Activated T-helper 17 cell treated with anti-CD3 and anti-CD28 coated beads, Interleukin-2, amount 50 U/mL, for 72 hours (primary cell): ENCODE data around the gene TARP.
A peak's percentile ranks its signal among the peaks of the same experiment; 100 is the strongest.

ENCODE experiments used
- ATAC-seq: fragments of 150-1000 bp; cut with Tn5 transposase; replicated peaks from 2 replicates; pipeline ENCODE4 v1.10.0; 2021; ENCODE audit warnings: mild to moderate bottlenecking, moderate library complexity
- H3K27ac Mint-ChIP-seq: one replicate; pipeline ENCODE4 v1.8.0; 2022; ENCODE audit warnings: mixed read lengths
- H3K27me3 Mint-ChIP-seq: one replicate; pipeline ENCODE4 v1.8.0; 2022; ENCODE audit warnings: mixed read lengths
- H3K36me3 Mint-ChIP-seq: one replicate; pipeline ENCODE4 v1.8.0; 2022; ENCODE audit warnings: low read depth, mild to moderate bottlenecking, mixed read lengths
- H3K4me1 Mint-ChIP-seq: one replicate; pipeline ENCODE4 v1.8.0; 2022; ENCODE audit warnings: mixed read lengths
- H3K4me3 Mint-ChIP-seq: one replicate; pipeline ENCODE4 v1.8.0; 2022; ENCODE audit warnings: mild to moderate bottlenecking, mixed read lengths
- H3K9me3 Mint-ChIP-seq: one replicate; pipeline ENCODE4 v1.8.0; 2022; ENCODE audit warnings: mixed read lengths

Gene TARP

GRCh38 chr7:38273286-38273995 is at the start of gene TARP:
Gene TARP (minus strand): TSS chr7:38273636.
- no peak for ATAC-seq
- H3K36me3 Mint-ChIP-seq = no peaks in the 10 kb centered on the region
- H3K4me1 Mint-ChIP-seq = no peaks in the 10 kb centered on the region
- no peaks in the 10 kb centered on the region for H3K27me3 Mint-ChIP-seq
- H3K27ac Mint-ChIP-seq = no peak within 1 kb of the TSS
- no peak within 1 kb of the TSS for H3K4me3 Mint-ChIP-seq
- no peaks in the 10 kb centered on the region for H3K9me3 Mint-ChIP-seq

GRCh38 chr7:38323156-38323555 is 49.7 kb upstream of the TARP start:
- Mint-ChIP-seq H3K4me1 (no peaks in the 10 kb centered on the region), H3K27me3 (no peaks in the 10 kb centered on the region), H3K27ac (no peak overlapping the region), H3K36me3 (no peaks in the 10 kb centered on the region), H3K9me3 (no peaks in the 10 kb centered on the region), H3K4me3 (no peak overlapping the region)
- ATAC-seq = no peak

- ATAC-seq = no peak
- Mint-ChIP-seq H3K27me3 (no peaks in the 10 kb centered on the region), H3K9me3 (no peaks in the 10 kb centered on the region), H3K36me3 (no peaks in the 10 kb centered on the region), H3K27ac (no peak overlapping the region), H3K4me3 (no peak overlapping the region), H3K4me1 (no peaks in the 10 kb centered on the region)
Observed at GRCh38 chr7:38322461-38322860, 49.0 kb upstream of the TARP start.

GRCh38 chr7:38321967-38322366 is 48.5 kb upstream of the TARP start:
- Mint-ChIP-seq H3K9me3 (no peaks in the 10 kb centered on the region), H3K4me3 (no peak overlapping the region), H3K27ac (no peak overlapping the region), H3K36me3 (no peaks in the 10 kb centered on the region), H3K27me3 (no peaks in the 10 kb centered on the region), H3K4me1 (no peaks in the 10 kb centered on the region)
- ATAC-seq = no peak

GRCh38 chr7:38321515-38321944 is 48.1 kb upstream of the TARP start:
- H3K4me1 Mint-ChIP-seq = no peaks in the 10 kb centered on the region
- H3K9me3 Mint-ChIP-seq = no peaks in the 10 kb centered on the region
- H3K27me3 Mint-ChIP-seq = no peaks in the 10 kb centered on the region
- no peaks in the 10 kb centered on the region for H3K36me3 Mint-ChIP-seq
- H3K27ac Mint-ChIP-seq = no peak overlapping the region
- no peak overlapping the region for H3K4me3 Mint-ChIP-seq
- peak; percentile 42 for ATAC-seq

GRCh38 chr7:38321050-38321449 is 47.6 kb upstream of the TARP start:
- Mint-ChIP-seq H3K27ac (no peak overlapping the region), H3K4me3 (no peak overlapping the region), H3K36me3 (no peaks in the 10 kb centered on the region), H3K4me1 (no peaks in the 10 kb centered on the region), H3K9me3 (no peaks in the 10 kb centered on the region), H3K27me3 (no peaks in the 10 kb centered on the region)
- ATAC-seq = no peak

GRCh38 chr7:38319873-38320272 is 46.4 kb upstream of the TARP start:
- no peaks in the 10 kb centered on the region for H3K9me3 Mint-ChIP-seq
- H3K27me3 Mint-ChIP-seq = no peaks in the 10 kb centered on the region
- no peaks in the 10 kb centered on the region for H3K36me3 Mint-ChIP-seq
- H3K4me3 Mint-ChIP-seq = peak overlapping the region; percentile 22
- H3K4me1 Mint-ChIP-seq = no peaks in the 10 kb centered on the region
- ATAC-seq = no peak
- H3K27ac Mint-ChIP-seq = no peak overlapping the region

- H3K27me3 Mint-ChIP-seq = no peaks in the 10 kb centered on the region
- peak overlapping the region; percentile 40 for H3K4me3 Mint-ChIP-seq
- peak overlapping the region; percentile 9 for H3K27ac Mint-ChIP-seq
- H3K4me1 Mint-ChIP-seq = no peaks in the 10 kb centered on the region
- H3K36me3 Mint-ChIP-seq = no peaks in the 10 kb centered on the region
- peak; percentile 47 for ATAC-seq
- H3K9me3 Mint-ChIP-seq = no peaks in the 10 kb centered on the region
Observed at GRCh38 chr7:38318803-38319416, 45.5 kb upstream of the TARP start.

GRCh38 chr7:38318241-38318640 is 44.8 kb upstream of the TARP start:
- H3K27ac Mint-ChIP-seq = no peak overlapping the region
- no peaks in the 10 kb centered on the region for H3K36me3 Mint-ChIP-seq
- H3K27me3 Mint-ChIP-seq = no peaks in the 10 kb centered on the region
- H3K4me3 Mint-ChIP-seq = peak overlapping the region; percentile 40
- ATAC-seq = no peak
- H3K4me1 Mint-ChIP-seq = no peaks in the 10 kb centered on the region
- no peaks in the 10 kb centered on the region for H3K9me3 Mint-ChIP-seq

- H3K27ac Mint-ChIP-seq = no peak overlapping the region
- H3K4me1 Mint-ChIP-seq = no peaks in the 10 kb centered on the region
- H3K27me3 Mint-ChIP-seq = no peaks in the 10 kb centered on the region
- peak; percentile 14 for ATAC-seq
- H3K4me3 Mint-ChIP-seq = peak overlapping the region; percentile 40
- H3K9me3 Mint-ChIP-seq = no peaks in the 10 kb centered on the region
- no peaks in the 10 kb centered on the region for H3K36me3 Mint-ChIP-seq
Observed at GRCh38 chr7:38317515-38317914, 44.1 kb upstream of the TARP start.

- Mint-ChIP-seq H3K27ac (no peak overlapping the region), H3K4me1 (no peaks in the 10 kb centered on the region)
Observed at GRCh38 chr7:38316733-38317360, 43.4 kb upstream of the TARP start.

GRCh38 chr7:38315410-38315809 is 42.0 kb upstream of the TARP start:
- ATAC-seq = no peak
- Mint-ChIP-seq H3K27ac (no peak overlapping the region), H3K36me3 (no peaks in the 10 kb centered on the region), H3K9me3 (no peaks in the 10 kb centered on the region), H3K4me3 (no peak overlapping the region), H3K27me3 (no peaks in the 10 kb centered on the region), H3K4me1 (no peaks in the 10 kb centered on the region)

More at GRCh38 chr7:38316733-38317360, 43.4 kb upstream of the TARP start:
- H3K9me3 Mint-ChIP-seq = no peaks in the 10 kb centered on the region
- no peaks in the 10 kb centered on the region for H3K36me3 Mint-ChIP-seq
- no peak for ATAC-seq
- no peaks in the 10 kb centered on the region for H3K27me3 Mint-ChIP-seq
- H3K4me3 Mint-ChIP-seq = no peak overlapping the region

GRCh38 chr7:38312821-38313220 is 39.4 kb upstream of the TARP start:
- Mint-ChIP-seq H3K9me3 (no peaks in the 10 kb centered on the region), H3K27ac (no peak overlapping the region), H3K4me1 (no peaks in the 10 kb centered on the region), H3K27me3 (no peaks in the 10 kb centered on the region), H3K36me3 (no peaks in the 10 kb centered on the region), H3K4me3 (peak overlapping the region; percentile 5)
- no peak for ATAC-seq

- Mint-ChIP-seq H3K36me3 (no peaks in the 10 kb centered on the region), H3K9me3 (no peaks in the 10 kb centered on the region), H3K27ac (no peak overlapping the region), H3K4me3 (peak overlapping the region; percentile 56), H3K27me3 (no peaks in the 10 kb centered on the region), H3K4me1 (no peaks in the 10 kb centered on the region)
- ATAC-seq = no peak
Observed at GRCh38 chr7:38311329-38311937, 38.0 kb upstream of the TARP start.
